HG03135 (cell line): Measurements from ENCODE around the gene OBSL1.

Experiments
- ATAC-seq: cut with Tn5 transposase; IDR thresholded peaks from one replicate; pipeline ENCODE4 v1.9.1; 2021; ENCODE audit warnings: mild to moderate bottlenecking, moderate library complexity; ENCODE audit not compliant: unreplicated experiment

OBSL1 gene

GRCh38 chr2:219567791-219568361, 3.5 kb downstream of the OBSL1 start:
- no peak for ATAC-seq

- no peak for ATAC-seq
Measured at GRCh38 chr2:219567131-219567530, 4.2 kb downstream of the OBSL1 start.

- ATAC-seq: no peak
Measured at GRCh38 chr2:219566640-219567039, 4.7 kb downstream of the OBSL1 start.

- no peak for ATAC-seq
Measured at GRCh38 chr2:219565130-219566080, 5.9 kb downstream of the OBSL1 start.

- ATAC-seq: no peak
Measured at GRCh38 chr2:219563271-219563928, 7.9 kb downstream of the OBSL1 start.

- no peak for ATAC-seq
Measured at GRCh38 chr2:219562049-219563020, 9.0 kb downstream of the OBSL1 start.

- no peak for ATAC-seq
Measured at GRCh38 chr2:219561179-219562048, 9.9 kb downstream of the OBSL1 start.

- ATAC-seq: no peak
Measured at GRCh38 chr2:219560893-219561178, 10.5 kb downstream of the OBSL1 start.

GRCh38 chr2:219560037-219560892, 11.1 kb downstream of the OBSL1 start:
- ATAC-seq: no peak

- no peak for ATAC-seq
Measured at GRCh38 chr2:219559156-219559915, 12.0 kb downstream of the OBSL1 start.

GRCh38 chr2:219557791-219558785, 13.3 kb downstream of the OBSL1 start:
- ATAC-seq: no peak

GRCh38 chr2:219557320-219557719, 14.0 kb downstream of the OBSL1 start:
- no peak for ATAC-seq

- ATAC-seq: no peak
Measured at GRCh38 chr2:219556413-219556812, 14.9 kb downstream of the OBSL1 start.

GRCh38 chr2:219555956-219556355, 15.4 kb downstream of the OBSL1 start:
- no peak for ATAC-seq

- ATAC-seq: no peak
Measured at GRCh38 chr2:219554350-219554749, 17.0 kb downstream of the OBSL1 start.

- ATAC-seq: no peak
Measured at GRCh38 chr2:219553463-219553963, 17.8 kb downstream of the OBSL1 start.

- ATAC-seq: no peak
Measured at GRCh38 chr2:219553168-219553417, 18.2 kb downstream of the OBSL1 start.
